ENCODE data around the gene RRAD. TPM values are rescaled to one million over a fixed set of nuclear protein-coding genes. Genes with fewer than 3 reads are reported as not detected.

Gene RRAD
- total RNA-seq, 1 donor from 2014 or later: 75.0 TPM

GRCh38 chr16:66932076-66932475 is 6.7 kb upstream of the RRAD start:
- no peak for DNase-seq (ENCODE audit: low read depth)
- no peak for FAIRE-seq
- no peak for TF ChIP-seq CTCF (IDR thresholded peaks at IDR 0.05; ENCODE audit: insufficient read depth, low read length, severe bottlenecking)
- peaks cover 3% of the 10 kb centered on the region for H3K36me3 ChIP-seq (ENCODE audit: control insufficient read depth, insufficient read depth, low read length)
- H3K4me3 ChIP-seq (ENCODE audit: low read depth, low read length): no peak overlapping the region
- no peaks in the 10 kb centered on the region for H3K27me3 ChIP-seq (ENCODE audit: control insufficient read depth, insufficient read depth, low read length)

DNA sequence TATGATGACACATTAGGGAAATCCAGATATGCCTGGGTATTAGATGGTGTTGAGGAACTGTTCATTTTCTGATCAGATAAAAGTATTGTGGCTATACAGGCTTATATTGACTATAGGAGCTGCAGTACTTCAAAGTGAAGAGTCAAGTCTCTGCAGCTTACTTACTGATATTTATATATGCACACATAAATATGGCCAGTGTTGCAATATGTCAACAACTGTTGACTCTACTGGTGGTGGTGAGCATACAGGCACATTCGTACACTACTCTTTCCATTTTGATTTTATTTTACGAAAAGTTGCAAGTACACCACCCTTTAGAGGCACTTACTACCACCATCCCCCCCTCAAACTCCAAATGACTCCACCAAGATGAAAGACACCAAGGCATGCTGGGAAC is 6.3 kb upstream of the RRAD start:
- FAIRE-seq (no peak), DNase-seq (ENCODE audit: low read depth) (no peak)
- Histone ChIP-seq H3K4me3 (ENCODE audit: low read depth, low read length) (no peak overlapping the region), H3K27me3 (ENCODE audit: control insufficient read depth, insufficient read depth, low read length) (no peaks in the 10 kb centered on the region), H3K36me3 (ENCODE audit: control insufficient read depth, insufficient read depth, low read length) (peaks cover 3% of the 10 kb centered on the region)
- TF ChIP-seq CTCF (IDR thresholded peaks at IDR 0.05; ENCODE audit: insufficient read depth, low read length, severe bottlenecking): no peak

DNA sequence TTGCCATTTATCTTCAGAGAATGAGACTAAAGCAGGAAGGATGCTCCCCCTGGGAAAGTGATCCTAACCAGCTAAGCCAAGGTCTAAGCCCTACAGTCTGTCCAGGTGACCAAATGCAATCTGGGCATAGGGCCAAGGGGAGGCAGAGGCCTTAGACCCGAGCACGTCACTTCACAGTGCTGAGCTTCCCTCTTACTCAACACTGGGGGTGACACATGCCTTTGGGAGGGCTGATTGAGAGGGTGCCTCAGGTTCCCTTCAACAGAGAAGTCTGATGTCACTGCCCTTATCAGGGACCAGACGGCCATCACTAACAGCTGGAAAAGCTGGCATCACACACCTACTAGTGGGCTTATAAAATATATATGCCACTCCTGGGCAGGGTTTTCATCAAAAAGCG is 4.9 kb upstream of the RRAD start:
- H3K27me3 ChIP-seq (ENCODE audit: control insufficient read depth, insufficient read depth, low read length): no peaks in the 10 kb centered on the region
- no peak overlapping the region for H3K4me3 ChIP-seq (ENCODE audit: low read depth, low read length)
- TF ChIP-seq CTCF (IDR thresholded peaks at IDR 0.05; ENCODE audit: insufficient read depth, low read length, severe bottlenecking): no peak
- peaks cover 3% of the 10 kb centered on the region for H3K36me3 ChIP-seq (ENCODE audit: control insufficient read depth, insufficient read depth, low read length)
- DNase-seq (ENCODE audit: low read depth) (peak; percentile 85), FAIRE-seq (no peak)

GRCh38 chr16:66928702-66929388 is 3.5 kb upstream of the RRAD start:
- Histone ChIP-seq H3K27me3 (ENCODE audit: control insufficient read depth, insufficient read depth, low read length) (no peaks in the 10 kb centered on the region), H3K36me3 (ENCODE audit: control insufficient read depth, insufficient read depth, low read length) (peaks cover 3% of the 10 kb centered on the region), H3K4me3 (ENCODE audit: low read depth, low read length) (no peak overlapping the region)
- FAIRE-seq (no peak), DNase-seq (ENCODE audit: low read depth) (no peak)
- TF ChIP-seq CTCF (IDR thresholded peaks at IDR 0.05; ENCODE audit: insufficient read depth, low read length, severe bottlenecking): peak; percentile 52

DNA sequence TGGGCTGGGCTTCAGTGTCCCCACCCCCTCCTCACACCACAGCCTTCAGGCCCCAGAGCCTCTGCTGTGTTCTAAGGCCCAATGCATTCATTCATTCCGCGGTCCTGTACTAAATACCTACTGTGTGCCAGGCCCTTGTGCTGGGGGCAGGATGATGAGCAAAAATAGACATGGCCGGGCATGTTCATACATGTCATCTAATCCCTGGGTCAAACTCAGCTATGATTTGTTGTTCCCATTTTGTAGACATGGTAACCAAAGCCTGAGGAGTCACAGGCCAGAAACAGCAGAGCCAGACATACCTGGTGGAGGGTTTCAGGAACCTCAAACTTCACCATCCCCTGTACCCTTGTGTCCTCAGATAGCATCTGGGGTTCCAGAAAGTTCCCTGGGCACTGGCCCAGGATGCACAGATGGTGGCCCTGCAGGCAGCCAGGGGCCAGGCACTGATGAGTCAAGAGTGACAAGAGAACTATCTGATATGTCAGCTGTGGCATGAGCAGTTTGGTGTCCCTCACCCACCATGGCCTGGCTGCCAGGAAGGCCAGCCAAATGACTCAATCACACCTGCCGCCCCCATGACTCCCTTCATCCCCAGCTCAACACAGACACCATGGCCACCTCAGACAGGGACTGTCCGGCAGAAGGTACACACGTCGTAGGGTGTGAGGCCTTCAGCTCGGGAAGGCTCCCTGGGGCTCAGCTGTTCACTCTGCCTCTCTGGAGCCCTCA is 2.7 kb upstream of the RRAD start:
- TF ChIP-seq CTCF (IDR thresholded peaks at IDR 0.05; ENCODE audit: insufficient read depth, low read length, severe bottlenecking): no peak
- DNase-seq (ENCODE audit: low read depth) (peak; percentile 76), FAIRE-seq (no peak)
- H3K27me3 ChIP-seq (ENCODE audit: control insufficient read depth, insufficient read depth, low read length): no peaks in the 10 kb centered on the region
- H3K4me3 ChIP-seq (ENCODE audit: low read depth, low read length): no peak overlapping the region
- H3K36me3 ChIP-seq (ENCODE audit: control insufficient read depth, insufficient read depth, low read length): peaks cover 3% of the 10 kb centered on the region
